ENCODE results near the gene SAMD1. TPM values are rescaled to one million over a fixed set of nuclear protein-coding genes. Genes with fewer than 3 reads are reported as not detected.

SAMD1 gene
- total and polyA plus RNA-seq, 2 of the 8 experiments (the other 6 are each of a cell fraction or from before 2014, with no cell fraction given), result 40.0 to 100 TPM

- Histone ChIP-seq H4K5ac (ENCODE audit: insufficient read length, low read depth, low read length) (no peak overlapping the region), H3K18ac (ENCODE audit: extremely low read depth, low read length) (no peak overlapping the region), H2AFZ (ENCODE audit: low read length) (no peak overlapping the region), H3K23ac (ENCODE audit: insufficient read length) (no peak overlapping the region), H4K20me1 (replicated peaks in 1 of 2; ENCODE audit: control insufficient read depth in 1 of 2, insufficient read depth in 2 of 2, low read length in 2 of 2) (peaks cover 7 to 12% of the 10 kb centered on the region in 2 experiments), H3K27me3 (replicated peaks in 1 of 4; ENCODE audit: control insufficient read depth in 3 of 4, extremely low read depth in 1 of 4, insufficient read depth in 3 of 4, low read length in 3 of 4) (no peaks in the 10 kb centered on the region; a peak in 2 of 7 replicates), H3K56ac (replicated peaks; ENCODE audit: insufficient read length, low read depth, low read length) (no peak overlapping the region), H4K8ac (ENCODE audit: extremely low read depth, insufficient read depth, low read length) (no peak overlapping the region; the same call in 1 of the 2 replicates), H3K4me1 (replicated peaks in 1 of 4; ENCODE audit: control insufficient read depth in 3 of 4, insufficient read depth in 4 of 4, low read length in 3 of 4) (peaks cover 11 to 34% (median 21%) of the 10 kb centered on the region in 4 experiments), H3K4me2 (ENCODE audit: insufficient read depth in 1 of 2, low read depth in 2 of 2, low read length in 2 of 2) (no peak overlapping the region), H3K79me2 (ENCODE audit: control insufficient read depth in 1 of 2, insufficient read depth in 2 of 2, low read length in 2 of 2) (0 out of 4 replicates have a peak, but pooled peaks cover 0 to 3% of the 10 kb centered on the region in 2 experiments), H3K27ac (ENCODE audit: low read depth, low read length) (no peak overlapping the region), H2BK15ac (ENCODE audit: low read length) (no peak overlapping the region), H3K4ac (replicated peaks; ENCODE audit: insufficient read length, low read depth, low read length) (no peak overlapping the region), H2BK20ac (ENCODE audit: low read length) (no peak overlapping the region), H2BK12ac (ENCODE audit: low read depth, low read length) (peak overlapping the region; percentile 75; the same call in 1 of the 2 replicates), H3K9me3 (ENCODE audit: insufficient read depth in 2 of 2, low read depth in 1 of 2, low read length in 1 of 2) (no peaks in the 10 kb centered on the region), H3K14ac (ENCODE audit: insufficient read length) (no peak overlapping the region), H3K9ac (replicated peaks in 1 of 4; ENCODE audit: extremely low read depth in 1 of 4, low read depth in 3 of 4, low read length in 3 of 4) (no peak overlapping the region), H4K91ac (replicated peaks; ENCODE audit: insufficient read length, low read length) (no peak overlapping the region), H3K79me1 (ENCODE audit: low read depth, low read length) (peaks cover 4% of the 10 kb centered on the region), H3K23me2 (ENCODE audit: low read depth, low read length) (peaks cover 8% of the 10 kb centered on the region), H2BK5ac (ENCODE audit: low read depth, low read length) (peak overlapping the region; percentile 60; the same call in 1 of the 2 replicates), H2BK120ac (replicated peaks; ENCODE audit: low read depth, low read length) (no peak overlapping the region), H3K4me3 (ENCODE audit: extremely low read depth in 1 of 4, insufficient read depth in 2 of 4, low read depth in 3 of 4, low read length in 4 of 4) (no peak overlapping the region), H2AK5ac (ENCODE audit: low read depth, low read length) (peak overlapping the region; percentile 58; the same call in 1 of the 2 replicates), H3K36me3 (ENCODE audit: control insufficient read depth in 2 of 4, insufficient read depth in 4 of 4, low read length in 3 of 4) (no peaks in the 10 kb centered on the region)
- CTCF ChIA-PET (ENCODE audit: partially characterized antibody), result interaction anchor here (0.6 to 11.3 kb wide), 29 partner anchors 10 to 366 kb away, joined by 3 to 105 read pairs (median 5); partner anchors contain the start of genes ASF1B, C19orf67 and MISP3
- 93% methylated on average over 13 of the region's 18 CpGs; no CpG with 5 or more reads in 1 of the 2 experiments for WGBS, 2 experiments (ENCODE audit: extremely low coverage in 1 of 2, insufficient coverage in 1 of 2, insufficient read length in 1 of 2, insufficient replicate concordance in 2 of 2, low coverage in 1 of 2, low lambda C conversion rate in 2 of 2, missing lambda C conversion rate in 1 of 2)
- POLR2A ChIA-PET (ENCODE audit: partially characterized antibody), result interaction anchor here (1.0 to 4.2 kb wide), 7 partner anchors 14 to 152 kb away, joined by 3 to 24 read pairs (median 4); partner anchors contain the start of genes ASF1B and MISP3
- no peak for FAIRE-seq
- DNase-seq (ENCODE audit: low read depth in 1 of 2, low spot score in 2 of 2), result peak in 1 of 2 experiments; percentile 80
- TF ChIP-seq CEBPB (IDR thresholded peaks at IDR 0.05; ENCODE audit: low read depth, low read length) (no peak), SIRT6 (IDR thresholded peaks at IDR 0.05; ENCODE audit: low read length) (no peak), CTCF (IDR thresholded peaks at IDR 0.05; ENCODE audit: control extremely low read depth in 1 of 3, insufficient read depth in 1 of 3, low read depth in 1 of 3, low read length in 3 of 3) (peak; percentile 54 to 68 (median 61)), SAP30 (IDR thresholded peaks at IDR 0.05; ENCODE audit: insufficient read depth, insufficient replicate concordance, low read length) (no peak), JUND (IDR thresholded peaks at IDR 0.05; ENCODE audit: low read length) (no peak), ZNF274 (IDR thresholded peaks at IDR 0.05; ENCODE audit: borderline replicate concordance, extremely low read depth, low read length) (no peak), KDM1A (IDR thresholded peaks at IDR 0.05; ENCODE audit: borderline replicate concordance, low read length) (peak; percentile 88)
- TF ChIP-seq, protein P1, sequence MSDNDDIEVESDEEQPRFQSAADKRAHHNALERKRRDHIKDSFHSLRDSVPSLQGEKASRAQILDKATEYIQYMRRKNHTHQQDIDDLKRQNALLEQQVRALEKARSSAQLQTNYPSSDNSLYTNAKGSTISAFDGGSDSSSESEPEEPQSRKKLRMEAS (IDR thresholded peaks at IDR 0.05), result no peak
Observed at GRCh38 chr19:14113762-14114414, 23.3 kb upstream of the SAMD1 start.
